MM.1S (cell line): ENCODE data around the gene LYRM4.

Experiments used
- DNase-seq: peaks from one replicate; pipeline ENCODE4 v3.0.0-alpha.2; 2015
- H2AFZ ChIP-seq: fragments of 300-600 bp; sonication (generic); 2 replicates; pipeline ENCODE4 v1.6.0; 2016; ENCODE audit warnings: antibody characterized with exemption, low read length
- H3F3A ChIP-seq: fragments of 300-600 bp; sonication (generic); 2 replicates; pipeline ENCODE4 v1.6.1; 2016; ENCODE audit warnings: mild to moderate bottlenecking, antibody characterized with exemption, low read length, moderate library complexity, mixed read lengths; ENCODE audit not compliant: insufficient read depth
- H3K27ac ChIP-seq: fragments of 300-600 bp; sonication (generic); 2 replicates; pipeline ENCODE4 v1.5.1; 2016; ENCODE audit warnings: mild to moderate bottlenecking, low read length
- H3K27me3 ChIP-seq: fragments of 300-600 bp; sonication (generic); replicated peaks from 2 replicates; pipeline ENCODE4 v1.6.0; 2016; ENCODE audit warnings: low read length; ENCODE audit not compliant: insufficient read depth
- H3K36me3 ChIP-seq: fragments of 300-600 bp; sonication (generic); replicated peaks from 2 replicates; pipeline ENCODE4 v1.6.1; 2016; ENCODE audit warnings: mild to moderate bottlenecking, low read length, mixed read lengths; ENCODE audit not compliant: insufficient read depth
- H3K4me1 ChIP-seq: fragments of 300-600 bp; sonication (generic); 2 replicates; pipeline ENCODE4 v1.6.1; 2016; ENCODE audit warnings: low read length, mixed read lengths
- H3K4me2 ChIP-seq: fragments of 300-600 bp; sonication (generic); 2 replicates; pipeline ENCODE4 v1.6.0; 2016; ENCODE audit warnings: low read depth, low read length
- H3K4me3 ChIP-seq: fragments of 300-600 bp; sonication (generic); 2 replicates; pipeline ENCODE4 v1.5.1; 2016; ENCODE audit warnings: low read length, mixed read lengths
- H3K79me2 ChIP-seq: fragments of 300-600 bp; sonication (generic); 2 replicates; pipeline ENCODE4 v1.6.1; 2016; ENCODE audit warnings: mixed run types, low read length, mixed read lengths
- H3K9ac ChIP-seq: fragments of 300-600 bp; sonication (generic); 2 replicates; pipeline ENCODE4 v1.6.1; 2016; ENCODE audit warnings: low read length, mixed read lengths
- H3K9me2 ChIP-seq: fragments of 300-600 bp; sonication (generic); replicated peaks from 2 replicates; pipeline ENCODE4 v1.6.1; 2016; ENCODE audit warnings: mild to moderate bottlenecking, low read length, mixed read lengths; ENCODE audit not compliant: insufficient read depth
- H3K9me3 ChIP-seq: fragments of 300-600 bp; sonication (generic); replicated peaks from 2 replicates; pipeline ENCODE4 v1.6.1; 2016; ENCODE audit warnings: mild to moderate bottlenecking, low read length, mixed read lengths; ENCODE audit not compliant: insufficient read depth
- H4K20me1 ChIP-seq: fragments of 300-600 bp; sonication (generic); 2 replicates; pipeline ENCODE4 v1.6.1; 2016; ENCODE audit warnings: mild to moderate bottlenecking, low read length, moderate library complexity, mixed read lengths; ENCODE audit not compliant: insufficient read depth
- EZH2 ChIP-seq: fragments of 300-600 bp; sonication (generic); optimal IDR thresholded peaks from 2 replicates; pipeline ENCODE3; 2017; ENCODE audit warnings: low read depth, mild to moderate bottlenecking, antibody characterized with exemption, low read length, mixed read lengths
- EZH2phosphoT487 ChIP-seq: fragments of 300-600 bp; sonication (generic); IDR thresholded peaks from 2 replicates; pipeline ENCODE4 v1.6.1; 2018; ENCODE audit warnings: antibody characterized with exemption, low read length
- TF ChIP-seq, protein P1 (sequence below): fragments of 300-600 bp; sonication (generic); IDR thresholded peaks from 2 replicates; pipeline ENCODE4 v1.5.1; 2016; ENCODE audit warnings: antibody characterized with exemption, low read length, mixed read lengths

LYRM4 gene

DNA sequence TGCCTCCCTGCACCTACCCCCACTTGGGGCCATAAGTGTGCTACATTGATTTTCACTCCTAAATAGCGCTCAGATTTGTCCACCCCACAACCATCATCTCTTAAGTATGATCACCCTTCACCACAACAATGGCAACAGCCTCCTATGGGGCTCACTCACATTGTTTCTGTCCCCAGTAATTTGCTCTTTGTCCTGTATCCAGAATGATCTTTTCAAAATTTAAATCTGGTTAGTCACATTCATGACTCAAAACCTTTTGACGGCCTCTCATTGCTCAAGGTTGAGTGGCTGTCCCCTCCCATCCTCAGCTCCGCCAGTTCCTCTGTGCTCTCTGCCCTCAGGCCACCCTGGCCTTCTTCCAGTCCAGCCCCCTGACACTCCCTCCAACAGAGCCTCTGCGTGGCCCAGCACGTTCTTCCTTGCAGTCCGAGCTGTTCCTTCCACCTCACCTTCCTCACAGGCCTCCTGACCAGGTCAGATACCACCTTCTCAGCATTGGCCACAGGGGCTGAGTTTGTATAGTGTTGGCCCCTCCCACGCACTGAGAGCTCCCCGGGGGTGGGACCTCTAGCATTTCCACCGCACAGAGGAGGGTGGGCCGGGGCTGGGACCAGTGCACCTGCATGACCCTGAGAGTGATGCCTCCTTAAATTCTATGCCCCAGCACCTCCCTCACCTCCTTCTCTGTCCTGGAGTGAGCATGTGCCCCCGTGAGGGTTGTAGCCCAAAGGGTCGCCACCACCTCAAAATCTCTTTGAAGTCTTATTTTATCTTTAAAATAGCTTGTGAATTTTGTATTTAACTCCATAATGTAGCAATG is 178.1 kb downstream of the LYRM4 start:
- no peaks in the 10 kb centered on the region for H3K9me2 ChIP-seq
- H3K9ac ChIP-seq: no peak overlapping the region
- no peaks in the 10 kb centered on the region for H3K36me3 ChIP-seq
- no peak for TF ChIP-seq EZH2
- TF ChIP-seq, protein P1, sequence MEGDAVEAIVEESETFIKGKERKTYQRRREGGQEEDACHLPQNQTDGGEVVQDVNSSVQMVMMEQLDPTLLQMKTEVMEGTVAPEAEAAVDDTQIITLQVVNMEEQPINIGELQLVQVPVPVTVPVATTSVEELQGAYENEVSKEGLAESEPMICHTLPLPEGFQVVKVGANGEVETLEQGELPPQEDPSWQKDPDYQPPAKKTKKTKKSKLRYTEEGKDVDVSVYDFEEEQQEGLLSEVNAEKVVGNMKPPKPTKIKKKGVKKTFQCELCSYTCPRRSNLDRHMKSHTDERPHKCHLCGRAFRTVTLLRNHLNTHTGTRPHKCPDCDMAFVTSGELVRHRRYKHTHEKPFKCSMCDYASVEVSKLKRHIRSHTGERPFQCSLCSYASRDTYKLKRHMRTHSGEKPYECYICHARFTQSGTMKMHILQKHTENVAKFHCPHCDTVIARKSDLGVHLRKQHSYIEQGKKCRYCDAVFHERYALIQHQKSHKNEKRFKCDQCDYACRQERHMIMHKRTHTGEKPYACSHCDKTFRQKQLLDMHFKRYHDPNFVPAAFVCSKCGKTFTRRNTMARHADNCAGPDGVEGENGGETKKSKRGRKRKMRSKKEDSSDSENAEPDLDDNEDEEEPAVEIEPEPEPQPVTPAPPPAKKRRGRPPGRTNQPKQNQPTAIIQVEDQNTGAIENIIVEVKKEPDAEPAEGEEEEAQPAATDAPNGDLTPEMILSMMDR: no peak
- no peak for TF ChIP-seq EZH2phosphoT487
- no peaks in the 10 kb centered on the region for H3K79me2 ChIP-seq
- H3K4me3 ChIP-seq: no peak overlapping the region
- no peak overlapping the region for H3K27ac ChIP-seq
- H2AFZ ChIP-seq: no peak overlapping the region
- H3K4me1 ChIP-seq: peaks cover 5% of the 10 kb centered on the region; the same call in 1 of the 2 replicates
- no peaks in the 10 kb centered on the region for H3K27me3 ChIP-seq
- H3K4me2 ChIP-seq: no peak overlapping the region
- H4K20me1 ChIP-seq: no peaks in the 10 kb centered on the region
- no peaks in the 10 kb centered on the region for H3K9me3 ChIP-seq
- no peak for DNase-seq
- H3F3A ChIP-seq: no peaks in the 10 kb centered on the region

DNA sequence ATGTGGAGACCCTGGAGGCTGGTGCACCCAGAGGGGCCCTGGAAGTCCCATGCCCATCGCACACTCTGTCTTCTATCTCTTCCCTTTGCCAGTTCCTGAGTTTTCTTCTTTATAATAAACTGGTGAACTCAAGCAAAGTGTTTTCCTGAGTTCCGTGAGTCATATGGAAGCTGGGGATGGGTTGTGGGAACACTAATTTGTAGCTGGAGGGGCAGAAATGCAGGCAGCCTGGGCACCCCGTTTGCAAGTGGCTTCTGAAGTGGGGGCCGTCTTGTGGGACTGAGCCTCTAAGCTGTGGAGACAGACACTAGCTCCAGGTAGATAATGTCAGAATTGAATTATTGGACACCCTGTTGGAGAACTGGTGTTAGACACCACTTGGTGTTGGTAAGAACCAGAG is 178.8 kb downstream of the LYRM4 start:
- Histone ChIP-seq H3K9me3 (no peaks in the 10 kb centered on the region), H3K9ac (no peak overlapping the region), H3K27ac (no peak overlapping the region), H3K36me3 (no peaks in the 10 kb centered on the region), H3K9me2 (no peaks in the 10 kb centered on the region), H3K79me2 (no peaks in the 10 kb centered on the region), H3K4me1 (peaks cover 5% of the 10 kb centered on the region; the same call in 1 of the 2 replicates), H3F3A (no peaks in the 10 kb centered on the region), H4K20me1 (no peaks in the 10 kb centered on the region), H3K4me3 (no peak overlapping the region), H2AFZ (no peak overlapping the region), H3K4me2 (no peak overlapping the region), H3K27me3 (no peaks in the 10 kb centered on the region)
- DNase-seq: no peak
- TF ChIP-seq EZH2phosphoT487 (no peak), EZH2 (no peak)
- TF ChIP-seq, protein P1: no peak

DNA sequence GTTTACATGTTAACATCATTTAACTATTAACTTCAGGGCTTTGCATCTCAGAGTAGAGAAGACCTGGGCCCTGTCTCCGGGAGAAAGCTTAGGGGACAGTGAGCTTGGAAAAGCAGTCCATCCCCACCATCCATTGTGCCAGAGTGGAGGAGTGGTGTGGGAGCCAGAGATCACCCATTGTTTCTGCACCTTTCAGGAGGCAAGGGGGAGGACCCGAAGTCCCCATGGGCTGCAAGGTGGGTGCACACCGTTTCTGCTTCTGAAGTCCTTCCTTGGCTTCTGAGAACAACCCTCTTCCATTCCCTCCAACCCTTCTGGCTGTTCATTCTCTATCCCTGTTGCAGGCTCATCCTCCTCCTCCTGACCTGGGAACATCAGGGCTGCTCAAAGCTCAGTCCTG is 179.6 kb downstream of the LYRM4 start:
- Histone ChIP-seq H3K9me2 (no peaks in the 10 kb centered on the region), H3K4me3 (no peak overlapping the region), H2AFZ (no peak overlapping the region), H3K4me1 (peaks cover 2% of the 10 kb centered on the region; the same call in 1 of the 2 replicates), H3K4me2 (no peak overlapping the region), H3K79me2 (no peaks in the 10 kb centered on the region), H3K27me3 (no peaks in the 10 kb centered on the region), H3K9ac (no peak overlapping the region), H3K9me3 (no peaks in the 10 kb centered on the region), H3F3A (no peaks in the 10 kb centered on the region), H3K27ac (no peak overlapping the region), H4K20me1 (no peaks in the 10 kb centered on the region), H3K36me3 (no peaks in the 10 kb centered on the region)
- TF ChIP-seq EZH2: no peak
- TF ChIP-seq, protein P1: no peak
- no peak for TF ChIP-seq EZH2phosphoT487
- no peak for DNase-seq
